Measurements from ENCODE around the gene CDC37L1.

CDC37L1 gene

GRCh38 chr9:4684820-4685219, 5.5 kb downstream of the CDC37L1 start:
- TF ChIP-seq EZH2 (IDR thresholded peaks at IDR 0.05; ENCODE audit: borderline replicate concordance, low read length) (no peak), CTCF (IDR thresholded peaks at IDR 0.05; ENCODE audit: low read length) (no peak)
- H3K27ac ChIP-seq (ENCODE audit: low read depth, low read length, poor library complexity, severe bottlenecking): no peak overlapping the region
- no peak overlapping the region for H3K9ac ChIP-seq (ENCODE audit: low read length)
- H3K27me3 ChIP-seq (ENCODE audit: insufficient read depth, low read length): no peaks in the 10 kb centered on the region
- peaks cover 14% of the 10 kb centered on the region for H3K4me1 ChIP-seq (ENCODE audit: insufficient read depth, low read length, severe bottlenecking)
- H4K20me1 ChIP-seq (ENCODE audit: insufficient read depth, low read length): no peaks in the 10 kb centered on the region
- no peak overlapping the region for H2AFZ ChIP-seq (ENCODE audit: low read length)
- H3K9me3 ChIP-seq (ENCODE audit: low read length): no peaks in the 10 kb centered on the region
- no peaks in the 10 kb centered on the region for H3K9me2 ChIP-seq (ENCODE audit: low read depth, low read length)
- peaks cover 41% of the 10 kb centered on the region for H3K36me3 ChIP-seq (ENCODE audit: insufficient read depth, low read length)
- no peak overlapping the region for H3K4me3 ChIP-seq (ENCODE audit: low read depth, low read length, poor library complexity, severe bottlenecking)
- peaks cover 25% of the 10 kb centered on the region for H3K79me2 ChIP-seq (ENCODE audit: insufficient read depth, low read length)
- no peak overlapping the region for H3K4me2 ChIP-seq (ENCODE audit: low read length)
- 0 out of 2 replicates have a peak, but pooled peaks cover 2% of the 10 kb centered on the region for H3F3A ChIP-seq (ENCODE audit: insufficient read depth, low read length)

GRCh38 chr9:4686112-4686511, 6.7 kb downstream of the CDC37L1 start:
- Histone ChIP-seq H3K4me3 (ENCODE audit: low read depth, low read length, poor library complexity, severe bottlenecking) (no peak overlapping the region), H3K79me2 (ENCODE audit: insufficient read depth, low read length) (peaks cover 12% of the 10 kb centered on the region), H3K9me3 (ENCODE audit: low read length) (no peaks in the 10 kb centered on the region), H3K9me2 (ENCODE audit: low read depth, low read length) (no peaks in the 10 kb centered on the region), H3K4me2 (ENCODE audit: low read length) (no peak overlapping the region), H4K20me1 (ENCODE audit: insufficient read depth, low read length) (no peaks in the 10 kb centered on the region), H3F3A (ENCODE audit: insufficient read depth, low read length) (0 out of 2 replicates have a peak, but pooled peaks cover 3% of the 10 kb centered on the region), H3K4me1 (ENCODE audit: insufficient read depth, low read length, severe bottlenecking) (peaks cover 5% of the 10 kb centered on the region), H2AFZ (ENCODE audit: low read length) (no peak overlapping the region), H3K27ac (ENCODE audit: low read depth, low read length, poor library complexity, severe bottlenecking) (no peak overlapping the region), H3K9ac (ENCODE audit: low read length) (no peak overlapping the region), H3K36me3 (ENCODE audit: insufficient read depth, low read length) (peaks cover 53% of the 10 kb centered on the region), H3K27me3 (ENCODE audit: insufficient read depth, low read length) (no peaks in the 10 kb centered on the region)
- no peak for TF ChIP-seq CTCF (IDR thresholded peaks at IDR 0.05; ENCODE audit: low read length)
- TF ChIP-seq EZH2 (IDR thresholded peaks at IDR 0.05; ENCODE audit: borderline replicate concordance, low read length): no peak

- H3F3A ChIP-seq (ENCODE audit: insufficient read depth, low read length): 0 out of 2 replicates have a peak, but pooled peaks cover 3% of the 10 kb centered on the region
- H4K20me1 ChIP-seq (ENCODE audit: insufficient read depth, low read length): no peaks in the 10 kb centered on the region
- no peak overlapping the region for H2AFZ ChIP-seq (ENCODE audit: low read length)
- no peaks in the 10 kb centered on the region for H3K9me3 ChIP-seq (ENCODE audit: low read length)
- no peak overlapping the region for H3K4me3 ChIP-seq (ENCODE audit: low read depth, low read length, poor library complexity, severe bottlenecking)
- H3K9me2 ChIP-seq (ENCODE audit: low read depth, low read length): no peaks in the 10 kb centered on the region
- no peak overlapping the region for H3K4me2 ChIP-seq (ENCODE audit: low read length)
- no peaks in the 10 kb centered on the region for H3K4me1 ChIP-seq (ENCODE audit: insufficient read depth, low read length, severe bottlenecking)
- peaks cover 57% of the 10 kb centered on the region for H3K36me3 ChIP-seq (ENCODE audit: insufficient read depth, low read length)
- peaks cover 7% of the 10 kb centered on the region for H3K79me2 ChIP-seq (ENCODE audit: insufficient read depth, low read length)
- no peak overlapping the region for H3K9ac ChIP-seq (ENCODE audit: low read length)
- no peak for TF ChIP-seq EZH2 (IDR thresholded peaks at IDR 0.05; ENCODE audit: borderline replicate concordance, low read length)
- no peak for TF ChIP-seq CTCF (IDR thresholded peaks at IDR 0.05; ENCODE audit: low read length)
- H3K27me3 ChIP-seq (ENCODE audit: insufficient read depth, low read length): no peaks in the 10 kb centered on the region
- H3K27ac ChIP-seq (ENCODE audit: low read depth, low read length, poor library complexity, severe bottlenecking): no peak overlapping the region
These were observed 7.2 kb downstream of the CDC37L1 start for GRCh38 chr9:4686584-4686983.
